ENCODE results near the gene SPON2. TPM values are rescaled to one million over a fixed set of nuclear protein-coding genes. Genes with fewer than 3 reads are reported as not detected.

The SPON2 gene
- polyA plus RNA-seq, 1 experiment, result 11.6 TPM

DNA sequence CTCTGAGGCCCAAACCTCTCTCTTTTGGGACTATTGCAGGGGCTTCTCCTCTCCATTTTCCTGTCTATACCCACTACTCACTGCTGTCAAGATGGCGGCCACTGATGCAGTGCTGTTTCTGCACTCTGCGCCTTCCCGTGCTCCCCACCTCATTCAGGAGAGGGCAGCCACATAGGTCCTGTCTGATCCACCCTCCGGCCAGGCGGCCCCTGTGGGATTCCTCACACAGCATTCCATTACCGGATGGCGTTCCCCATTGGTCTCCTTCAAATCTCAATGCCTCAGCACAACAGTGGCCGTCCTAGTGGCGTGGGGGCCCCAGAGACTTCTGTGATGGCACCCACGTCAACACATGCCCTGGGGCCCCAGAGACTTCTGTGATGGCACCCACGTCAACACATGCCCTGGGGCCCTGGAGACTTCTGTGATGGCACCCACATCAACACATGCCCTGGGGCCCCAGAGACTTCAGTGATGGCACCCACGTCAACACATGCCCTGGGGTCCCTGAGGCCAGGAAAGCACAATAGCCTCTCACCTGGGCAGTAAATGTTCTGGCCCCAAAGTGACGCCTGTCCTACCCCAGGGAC lies 7.3 kb downstream of the SPON2 start:
- Histone ChIP-seq H3K36me3 (ENCODE audit: control insufficient read depth, insufficient read depth, low read length) (peaks cover 1% of the 10 kb centered on the region), H3K27me3 (ENCODE audit: control insufficient read depth, insufficient read depth, low read length) (no peaks in the 10 kb centered on the region), H3K4me3 (ENCODE audit: low read depth, low read length) (no peak overlapping the region)
- POLR2A ChIA-PET, result no interaction called here
- TF ChIP-seq, protein P1, sequence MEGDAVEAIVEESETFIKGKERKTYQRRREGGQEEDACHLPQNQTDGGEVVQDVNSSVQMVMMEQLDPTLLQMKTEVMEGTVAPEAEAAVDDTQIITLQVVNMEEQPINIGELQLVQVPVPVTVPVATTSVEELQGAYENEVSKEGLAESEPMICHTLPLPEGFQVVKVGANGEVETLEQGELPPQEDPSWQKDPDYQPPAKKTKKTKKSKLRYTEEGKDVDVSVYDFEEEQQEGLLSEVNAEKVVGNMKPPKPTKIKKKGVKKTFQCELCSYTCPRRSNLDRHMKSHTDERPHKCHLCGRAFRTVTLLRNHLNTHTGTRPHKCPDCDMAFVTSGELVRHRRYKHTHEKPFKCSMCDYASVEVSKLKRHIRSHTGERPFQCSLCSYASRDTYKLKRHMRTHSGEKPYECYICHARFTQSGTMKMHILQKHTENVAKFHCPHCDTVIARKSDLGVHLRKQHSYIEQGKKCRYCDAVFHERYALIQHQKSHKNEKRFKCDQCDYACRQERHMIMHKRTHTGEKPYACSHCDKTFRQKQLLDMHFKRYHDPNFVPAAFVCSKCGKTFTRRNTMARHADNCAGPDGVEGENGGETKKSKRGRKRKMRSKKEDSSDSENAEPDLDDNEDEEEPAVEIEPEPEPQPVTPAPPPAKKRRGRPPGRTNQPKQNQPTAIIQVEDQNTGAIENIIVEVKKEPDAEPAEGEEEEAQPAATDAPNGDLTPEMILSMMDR (IDR thresholded peaks at IDR 0.05; ENCODE audit: insufficient read depth, low read depth, low read length), result no peak
- CTCF ChIA-PET, result interaction anchor here (1.0 to 5.3 kb wide), 4 partner anchors 33 to 100 kb away, joined by 3 to 71 read pairs (median 22); no protein-coding TSS in a partner anchor
- no peak for DNase-seq (ENCODE audit: low read depth)

GRCh38 chr4:1164444-1164843 lies 7.9 kb downstream of the SPON2 start:
- Histone ChIP-seq H3K4me3 (ENCODE audit: low read depth, low read length) (no peak overlapping the region), H3K27me3 (ENCODE audit: control insufficient read depth, insufficient read depth, low read length) (no peaks in the 10 kb centered on the region), H3K36me3 (ENCODE audit: control insufficient read depth, insufficient read depth, low read length) (peaks cover 1% of the 10 kb centered on the region)
- DNase-seq (ENCODE audit: low read depth), result no peak
- ChIA-PET POLR2A (no interaction called here), CTCF (interaction anchor here (1.1 to 2.1 kb wide), 3 partner anchors 13 to 83 kb away, joined by 3 to 8 read pairs (median 5); no protein-coding TSS in a partner anchor)
- TF ChIP-seq, protein P1 (IDR thresholded peaks at IDR 0.05; ENCODE audit: insufficient read depth, low read depth, low read length), result no peak

DNA sequence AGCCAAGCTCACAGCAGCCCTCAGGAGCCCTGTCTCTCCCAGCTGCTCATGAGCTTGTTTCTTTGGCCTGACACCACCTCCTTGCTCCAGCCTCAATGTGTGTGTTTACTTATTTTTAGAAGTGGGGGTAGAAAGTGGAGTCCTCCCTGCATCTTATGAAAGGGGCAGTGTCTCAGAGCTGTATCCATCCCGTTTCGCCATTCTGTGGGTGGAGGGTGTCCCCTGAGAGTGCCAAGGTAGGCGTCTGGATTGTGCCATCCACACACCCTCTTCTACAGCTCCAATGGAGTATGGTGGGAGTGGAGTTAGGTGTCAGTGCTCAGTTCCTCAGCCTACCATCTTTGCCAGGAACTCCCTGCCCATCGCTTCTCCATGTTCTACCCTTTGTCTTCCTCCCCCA lies 8.3 kb downstream of the SPON2 start:
- DNase-seq (ENCODE audit: low read depth), result no peak
- ChIA-PET CTCF (interaction anchor here (1.1 to 2.1 kb wide), 3 partner anchors 13 to 83 kb away, joined by 3 to 8 read pairs (median 5); no protein-coding TSS in a partner anchor), POLR2A (no interaction called here)
- Histone ChIP-seq H3K4me3 (ENCODE audit: low read depth, low read length) (no peak overlapping the region), H3K36me3 (ENCODE audit: control insufficient read depth, insufficient read depth, low read length) (peaks cover 1% of the 10 kb centered on the region; the same call in 1 of the 2 replicates), H3K27me3 (ENCODE audit: control insufficient read depth, insufficient read depth, low read length) (no peaks in the 10 kb centered on the region)
- TF ChIP-seq, protein P1 (IDR thresholded peaks at IDR 0.05; ENCODE audit: insufficient read depth, low read depth, low read length), result no peak

- DNase-seq (ENCODE audit: low read depth), result no peak
- Histone ChIP-seq H3K36me3 (ENCODE audit: control insufficient read depth, insufficient read depth, low read length) (no peaks in the 10 kb centered on the region), H3K4me3 (ENCODE audit: low read depth, low read length) (no peak overlapping the region), H3K27me3 (ENCODE audit: control insufficient read depth, insufficient read depth, low read length) (no peaks in the 10 kb centered on the region; the same call in 1 of the 2 replicates)
- CTCF ChIA-PET, result no interaction called here
- TF ChIP-seq, protein P1 (IDR thresholded peaks at IDR 0.05; ENCODE audit: insufficient read depth, low read depth, low read length), result no peak
- POLR2A ChIA-PET, result no interaction called here
Measured at GRCh38 chr4:1160351-1160750, 12.0 kb downstream of the SPON2 start.

GRCh38 chr4:1156069-1156468 lies 16.3 kb downstream of the SPON2 start:
- ChIA-PET CTCF (interaction anchor here (0.9 to 3.4 kb wide), 3 partner anchors 10 to 12 kb away, joined by 3 to 16 read pairs (median 3); no protein-coding TSS in a partner anchor), POLR2A (no interaction called here)
- no peak overlapping the region for H3K4me3 ChIP-seq (ENCODE audit: low read depth, low read length)
- TF ChIP-seq, protein P1 (IDR thresholded peaks at IDR 0.05; ENCODE audit: insufficient read depth, low read depth, low read length), result no peak
- no peaks in the 10 kb centered on the region for H3K36me3 ChIP-seq (ENCODE audit: control insufficient read depth, insufficient read depth, low read length)
- H3K27me3 ChIP-seq (ENCODE audit: control insufficient read depth, insufficient read depth, low read length), result peaks cover 4% of the 10 kb centered on the region
- DNase-seq (ENCODE audit: low read depth), result no peak

Data from BJ (cell line).